SU-DHL-6 (cell line): ENCODE measurements around the gene ARID5B.

Experiments
- EZH2phosphoT487 ChIP-seq: fragments of 200-600 bp; sonication (generic), shearing (Covaris generic); conservative IDR thresholded peaks from 2 replicates; pipeline ENCODE4 v1.6.1; 2018; ENCODE audit warnings: mild to moderate bottlenecking, antibody characterized with exemption, low read length, moderate library complexity, mixed read lengths
- TF ChIP-seq, protein P1 (sequence below): fragments of 200-600 bp; sonication (generic); IDR thresholded peaks from one replicate; pipeline ENCODE4 v1.5.1; 2017; ENCODE audit warnings: antibody characterized with exemption, mild to moderate bottlenecking, low read length, moderate library complexity; ENCODE audit not compliant: insufficient read depth, poor library complexity, severe bottlenecking

DNA sequence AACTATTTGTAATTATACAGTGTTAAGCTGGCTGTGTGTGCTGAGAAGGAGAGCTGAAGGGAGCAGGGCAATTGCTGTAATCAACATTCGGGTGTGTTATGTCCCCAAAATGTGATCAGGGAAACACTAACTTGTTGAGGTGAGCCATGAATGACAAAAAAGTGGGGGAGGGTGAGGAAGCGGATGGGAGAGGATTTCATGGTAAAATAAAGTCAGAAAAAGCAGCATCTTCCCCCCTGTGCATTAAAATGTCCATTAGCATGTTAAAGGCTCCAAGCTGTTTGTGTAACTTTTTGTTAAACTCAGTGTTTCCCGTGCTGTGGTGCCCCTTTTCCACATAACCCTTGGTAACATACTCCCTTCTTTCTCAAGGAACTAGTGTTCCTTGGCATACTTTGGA lies 84.9 kb downstream of the ARID5B start:
- TF ChIP-seq, protein P1, sequence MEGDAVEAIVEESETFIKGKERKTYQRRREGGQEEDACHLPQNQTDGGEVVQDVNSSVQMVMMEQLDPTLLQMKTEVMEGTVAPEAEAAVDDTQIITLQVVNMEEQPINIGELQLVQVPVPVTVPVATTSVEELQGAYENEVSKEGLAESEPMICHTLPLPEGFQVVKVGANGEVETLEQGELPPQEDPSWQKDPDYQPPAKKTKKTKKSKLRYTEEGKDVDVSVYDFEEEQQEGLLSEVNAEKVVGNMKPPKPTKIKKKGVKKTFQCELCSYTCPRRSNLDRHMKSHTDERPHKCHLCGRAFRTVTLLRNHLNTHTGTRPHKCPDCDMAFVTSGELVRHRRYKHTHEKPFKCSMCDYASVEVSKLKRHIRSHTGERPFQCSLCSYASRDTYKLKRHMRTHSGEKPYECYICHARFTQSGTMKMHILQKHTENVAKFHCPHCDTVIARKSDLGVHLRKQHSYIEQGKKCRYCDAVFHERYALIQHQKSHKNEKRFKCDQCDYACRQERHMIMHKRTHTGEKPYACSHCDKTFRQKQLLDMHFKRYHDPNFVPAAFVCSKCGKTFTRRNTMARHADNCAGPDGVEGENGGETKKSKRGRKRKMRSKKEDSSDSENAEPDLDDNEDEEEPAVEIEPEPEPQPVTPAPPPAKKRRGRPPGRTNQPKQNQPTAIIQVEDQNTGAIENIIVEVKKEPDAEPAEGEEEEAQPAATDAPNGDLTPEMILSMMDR = no peak
- no peak for TF ChIP-seq EZH2phosphoT487
